Chondrocyte (in vitro differentiated cells): ENCODE measurements around the gene RAB43. TPM values are rescaled to one million over a fixed set of nuclear protein-coding genes. Genes with fewer than 3 reads are reported as not detected.
A peak's percentile ranks its signal among the peaks of the same experiment; 100 is the strongest.

Experiments used
- DNase-seq: peaks from one replicate; pipeline ENCODE4 v3.0.0; 2021; ENCODE audit warnings: mixed read lengths, low spot score
- H3K27ac Mint-ChIP-seq: one replicate; pipeline ENCODE4 v1.8.0; 2021; ENCODE audit warnings: mild to moderate bottlenecking, moderate library complexity, mixed read lengths; ENCODE audit not compliant: unreplicated experiment
- H3K27me3 Mint-ChIP-seq: 2 replicates; pipeline ENCODE4 v1.8.0; 2021; ENCODE audit warnings: low read depth, mixed read lengths
- H3K36me3 Mint-ChIP-seq: 2 replicates; pipeline ENCODE4 v1.8.0; 2021; ENCODE audit warnings: low read depth, mixed read lengths
- H3K4me1 Mint-ChIP-seq: 2 replicates; pipeline ENCODE4 v1.8.0; 2021; ENCODE audit warnings: low read depth, mild to moderate bottlenecking, mixed read lengths
- H3K4me3 Mint-ChIP-seq: one replicate; pipeline ENCODE4 v1.8.0; 2021; ENCODE audit warnings: mild to moderate bottlenecking, moderate library complexity, mixed read lengths; ENCODE audit not compliant: unreplicated experiment
- H3K9me3 Mint-ChIP-seq: 2 replicates; pipeline ENCODE4 v1.8.0; 2021; ENCODE audit warnings: low read depth, mixed read lengths
- CTCF ChIP-seq: fragments of 200-600 bp; sonication (generic); IDR thresholded peaks from 2 replicates; pipeline ENCODE4 v1.5.0; 2021; ENCODE audit warnings: antibody characterized with exemption, mild to moderate bottlenecking, moderate library complexity
- total RNA-seq: library from RNA; stranded (reverse); gene quantifications from 3 replicates; pipeline ENCODE4 v1.2.1, GENCODE V29; 2021

RAB43 gene
- total RNA-seq, 1 donor from 2014 or later = 26.3 TPM

GRCh38 chr3:129123314-129124060 lies 1.9 kb upstream of the RAB43 start:
- TF ChIP-seq CTCF = no peak
- Mint-ChIP-seq H3K4me3 (no peak overlapping the region), H3K27ac (no peak overlapping the region), H3K9me3 (no peaks in the 10 kb centered on the region), H3K27me3 (no peaks in the 10 kb centered on the region), H3K36me3 (no peaks in the 10 kb centered on the region), H3K4me1 (peaks cover 20% of the 10 kb centered on the region)
- DNase-seq = no peak

DNA sequence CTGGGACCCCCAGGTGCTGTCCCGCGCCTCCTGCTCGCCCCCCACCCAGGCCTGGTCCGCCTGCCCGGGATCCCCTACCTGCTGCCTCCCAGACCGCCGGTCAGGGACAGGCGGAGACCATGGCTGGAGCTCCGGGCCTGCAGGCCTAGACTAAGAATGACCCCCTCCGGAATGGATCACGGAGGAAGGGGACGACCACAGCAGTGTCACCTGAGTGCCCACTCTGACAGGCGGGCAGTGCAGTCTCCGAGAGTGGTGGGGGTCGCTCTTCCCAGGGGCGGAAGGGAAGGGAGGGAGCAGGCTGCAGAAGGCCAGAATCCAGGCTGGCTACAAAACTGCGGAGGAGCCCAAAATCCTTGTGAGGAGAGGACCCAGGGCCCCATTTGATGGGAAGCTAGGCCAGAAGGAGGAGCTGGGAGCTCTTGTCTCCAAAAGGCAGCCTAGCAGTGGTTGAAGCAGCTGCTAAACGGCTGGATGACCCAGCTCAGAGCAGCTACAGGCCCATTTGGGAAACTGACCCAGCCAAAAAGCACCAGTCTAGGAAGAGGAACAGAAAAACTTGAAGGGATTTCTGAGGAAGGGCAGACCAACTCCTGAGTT lies 908 bp upstream of the RAB43 start:
- Mint-ChIP-seq H3K27ac (peak overlapping the region; percentile 74), H3K4me3 (peak overlapping the region; percentile 69), H3K27me3 (no peaks in the 10 kb centered on the region), H3K9me3 (no peaks in the 10 kb centered on the region), H3K36me3 (peaks cover 4% of the 10 kb centered on the region), H3K4me1 (peaks cover 28% of the 10 kb centered on the region)
- TF ChIP-seq CTCF = no peak
- DNase-seq = no peak

GRCh38 chr3:129121016-129121791 lies 400 bp downstream of the RAB43 start:
- no peak for TF ChIP-seq CTCF
- H3K9me3 Mint-ChIP-seq = no peaks in the 10 kb centered on the region
- H3K27me3 Mint-ChIP-seq = no peaks in the 10 kb centered on the region
- peak overlapping the region; percentile 84 for H3K4me3 Mint-ChIP-seq
- DNase-seq = no peak
- H3K27ac Mint-ChIP-seq = peak overlapping the region; percentile 92
- peaks cover 4% of the 10 kb centered on the region for H3K36me3 Mint-ChIP-seq
- peaks cover 38% of the 10 kb centered on the region for H3K4me1 Mint-ChIP-seq

DNA sequence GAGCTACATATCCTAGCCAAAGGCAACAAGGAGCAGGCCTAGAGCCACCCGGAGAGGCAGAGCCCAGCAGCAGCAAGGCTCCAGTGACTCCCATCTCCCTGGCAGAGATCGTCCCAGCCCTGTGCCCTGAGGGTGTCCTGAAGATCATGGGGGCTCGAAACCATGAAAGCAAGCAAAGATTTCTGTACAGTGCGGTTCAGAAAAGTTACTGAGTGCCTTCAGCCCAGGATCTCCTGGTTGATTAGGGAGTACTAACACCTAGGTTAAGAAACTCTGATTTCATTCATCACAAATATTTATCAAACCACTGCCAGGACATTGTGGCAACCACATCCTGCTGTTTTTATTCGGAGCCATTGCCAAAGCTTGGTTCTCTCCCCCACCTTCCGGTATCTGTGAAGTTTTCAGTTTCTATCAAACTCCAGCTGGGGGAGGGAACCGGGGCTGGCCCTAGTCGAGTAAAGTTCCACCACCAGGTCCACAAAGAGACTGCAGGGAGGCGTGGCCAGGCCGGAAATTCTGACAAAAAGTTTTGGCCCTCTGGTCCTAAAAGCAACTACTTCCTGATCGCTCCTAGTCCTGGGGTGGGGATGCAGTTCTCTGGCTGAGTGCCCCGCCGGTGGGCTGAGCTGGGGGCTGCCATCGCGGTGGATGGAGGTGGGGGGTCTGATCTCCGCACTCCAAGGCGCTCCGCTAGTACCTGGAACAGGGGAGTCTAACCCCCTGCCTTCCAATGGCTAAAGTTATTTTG lies 1.2 kb downstream of the RAB43 start:
- Mint-ChIP-seq H3K27ac (peak overlapping the region; percentile 92), H3K36me3 (peaks cover 4% of the 10 kb centered on the region), H3K4me3 (peak overlapping the region; percentile 84), H3K27me3 (no peaks in the 10 kb centered on the region), H3K4me1 (peaks cover 43% of the 10 kb centered on the region), H3K9me3 (no peaks in the 10 kb centered on the region)
- DNase-seq = no peak
- peak; percentile 68 for TF ChIP-seq CTCF
